Kidney epithelial cell (primary cell): ENCODE data around the gene SYS1. TPM values are rescaled to one million over a fixed set of nuclear protein-coding genes. Genes with fewer than 3 reads are reported as not detected.

ENCODE experiments used
- DNase-seq: peaks from one replicate; pipeline ENCODE4 v3.0.0-alpha.2; 2010; ENCODE audit warnings: low read depth
- H3K27me3 ChIP-seq: 2 replicates; pipeline ENCODE4 v1.6.0; 2011; ENCODE audit warnings: low read length; ENCODE audit not compliant: control insufficient read depth, insufficient read depth
- H3K36me3 ChIP-seq: 2 replicates; pipeline ENCODE4 v1.5.1; 2011; ENCODE audit warnings: low read length; ENCODE audit not compliant: control insufficient read depth, insufficient read depth
- H3K4me3 ChIP-seq: 2 replicates; pipeline ENCODE4 v1.5.1; 2011; ENCODE audit warnings: low read depth, mild to moderate bottlenecking, control low read depth, low read length
- CTCF ChIP-seq: IDR thresholded peaks from 2 replicates; pipeline ENCODE4 v1.5.1; 2011; ENCODE audit warnings: mild to moderate bottlenecking, moderate library complexity, low read length, control low read depth, inconsistent platforms; ENCODE audit not compliant: insufficient read depth, poor library complexity, severe bottlenecking
- total RNA-seq: library from RNA; depleted of rRNA; stranded (reverse); fragments of >200 nt; gene quantifications from 2 replicates; pipeline ENCODE4 v1.2.3, GENCODE V29; 2015

The SYS1 gene
- total RNA-seq, 1 donor from 2014 or later: 54.3 TPM

GRCh38 chr20:45404438-45404837 lies 41.5 kb downstream of the SYS1 start:
- no peaks in the 10 kb centered on the region for H3K27me3 ChIP-seq
- TF ChIP-seq CTCF: no peak
- no peak overlapping the region for H3K4me3 ChIP-seq
- H3K36me3 ChIP-seq: no peaks in the 10 kb centered on the region
- no peak for DNase-seq

DNA sequence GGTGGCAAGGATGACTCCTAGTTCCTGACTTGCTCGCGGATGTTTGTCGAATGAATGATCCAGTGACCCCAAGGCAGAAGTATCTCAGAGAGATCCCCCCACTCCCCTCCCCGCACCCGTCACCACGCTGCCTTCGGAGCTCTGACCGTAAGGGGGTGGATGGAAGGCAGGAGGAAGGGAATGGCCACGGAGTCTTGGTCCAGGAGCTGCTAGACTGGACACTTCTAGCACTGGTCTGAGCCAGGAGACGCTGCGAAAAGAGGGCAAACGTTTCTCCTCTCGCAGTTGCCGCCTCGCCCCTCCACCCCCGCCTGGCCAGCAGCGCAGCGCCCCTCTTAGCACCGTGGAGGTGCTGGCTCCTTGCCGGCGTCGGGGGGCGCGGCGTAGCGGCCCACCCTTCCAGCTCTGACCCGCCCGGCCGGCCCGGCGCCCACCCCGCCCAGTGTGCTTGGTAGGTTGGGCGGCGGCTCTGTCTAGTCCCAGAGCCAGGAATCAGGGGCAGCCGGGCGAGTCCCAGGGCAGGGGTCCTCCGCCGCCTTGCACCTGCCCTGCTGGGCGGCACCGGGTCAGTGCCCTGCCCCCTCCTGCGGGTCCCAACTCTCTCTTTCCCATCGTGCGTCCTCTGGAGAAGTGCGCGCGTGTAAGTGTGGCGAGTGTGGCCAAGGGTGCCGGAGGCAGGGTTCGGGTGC lies 42.8 kb downstream of the SYS1 start:
- Histone ChIP-seq H3K36me3 (no peaks in the 10 kb centered on the region), H3K4me3 (peak overlapping the region; percentile 54), H3K27me3 (no peaks in the 10 kb centered on the region)
- no peak for DNase-seq
- no peak for TF ChIP-seq CTCF

DNA sequence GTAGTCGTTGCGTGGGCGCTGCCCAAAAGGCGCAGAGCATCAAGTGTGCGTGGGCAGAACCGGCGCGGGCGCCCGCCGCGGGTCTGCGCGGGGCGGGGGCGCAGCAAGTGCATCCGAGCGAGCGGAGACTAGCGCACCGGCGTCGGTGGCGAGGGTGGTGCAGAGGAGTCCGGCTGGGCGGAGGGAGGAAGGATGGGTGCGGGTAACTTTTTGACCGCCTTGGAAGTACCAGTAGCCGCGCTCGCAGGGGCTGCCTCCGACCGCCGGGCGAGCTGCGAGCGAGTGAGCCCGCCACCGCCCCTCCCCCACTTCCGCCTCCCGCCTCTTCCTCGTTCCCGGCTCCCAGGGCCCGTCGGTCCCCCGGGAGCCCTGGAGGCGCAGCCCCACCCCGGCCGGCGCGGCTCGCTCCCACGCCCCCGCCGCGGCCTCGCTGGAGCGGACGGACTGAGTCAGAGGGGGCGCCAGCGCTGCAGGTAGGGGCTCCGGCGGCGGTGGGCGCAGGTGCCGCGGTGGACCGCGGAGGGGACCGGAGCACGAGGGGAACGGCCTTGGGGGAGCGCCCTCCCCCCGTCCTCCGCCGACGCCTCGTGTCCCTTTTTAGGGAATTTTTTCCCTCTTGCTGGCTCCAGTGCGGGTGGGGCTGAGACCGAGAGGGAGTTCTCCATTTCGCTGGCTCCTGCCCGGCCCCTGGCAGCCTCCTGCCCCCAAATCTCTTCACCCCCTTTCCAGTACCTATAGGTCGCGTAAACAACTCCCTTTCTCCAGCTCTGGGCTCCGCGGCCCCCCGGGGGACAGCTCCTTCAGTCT lies 43.5 kb downstream of the SYS1 start:
- Histone ChIP-seq H3K4me3 (peak overlapping the region; percentile 54), H3K36me3 (no peaks in the 10 kb centered on the region), H3K27me3 (no peaks in the 10 kb centered on the region)
- TF ChIP-seq CTCF: no peak
- no peak for DNase-seq

DNA sequence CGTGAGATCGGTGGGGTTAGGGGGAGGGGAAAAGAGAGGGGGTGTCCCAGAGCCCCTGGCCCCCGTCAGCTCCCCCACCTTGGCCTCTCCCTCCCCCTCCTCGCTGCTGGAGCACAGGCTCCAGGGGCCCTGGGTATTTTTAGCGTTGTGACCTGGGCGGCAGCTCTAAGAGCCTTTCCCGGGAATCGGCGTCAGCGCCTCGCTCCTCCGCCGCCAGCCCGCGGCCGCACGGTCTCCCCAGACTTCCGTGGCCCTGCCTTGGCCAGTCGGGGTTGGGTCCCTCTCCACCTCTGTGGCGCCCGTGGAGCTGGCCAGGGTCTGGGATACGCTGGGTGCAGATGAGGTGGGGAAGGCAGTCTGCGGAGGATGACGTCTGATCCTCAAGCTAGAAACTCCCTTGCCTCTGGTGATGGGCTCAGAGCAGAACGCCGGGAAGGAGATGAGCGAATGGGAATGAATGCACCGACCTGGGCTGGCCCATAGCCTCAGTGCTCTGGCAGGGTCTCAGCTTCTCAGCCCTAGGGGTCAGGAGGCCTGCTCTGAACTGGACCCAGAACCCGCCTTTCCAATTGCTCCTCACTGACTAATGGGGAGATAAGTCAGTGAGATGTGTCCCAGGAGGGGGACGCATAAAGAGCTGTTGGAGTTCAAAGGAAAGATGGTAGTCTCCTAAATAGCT lies 44.2 kb downstream of the SYS1 start:
- Histone ChIP-seq H3K4me3 (peak overlapping the region; percentile 54), H3K27me3 (no peaks in the 10 kb centered on the region), H3K36me3 (no peaks in the 10 kb centered on the region)
- no peak for TF ChIP-seq CTCF
- no peak for DNase-seq

DNA sequence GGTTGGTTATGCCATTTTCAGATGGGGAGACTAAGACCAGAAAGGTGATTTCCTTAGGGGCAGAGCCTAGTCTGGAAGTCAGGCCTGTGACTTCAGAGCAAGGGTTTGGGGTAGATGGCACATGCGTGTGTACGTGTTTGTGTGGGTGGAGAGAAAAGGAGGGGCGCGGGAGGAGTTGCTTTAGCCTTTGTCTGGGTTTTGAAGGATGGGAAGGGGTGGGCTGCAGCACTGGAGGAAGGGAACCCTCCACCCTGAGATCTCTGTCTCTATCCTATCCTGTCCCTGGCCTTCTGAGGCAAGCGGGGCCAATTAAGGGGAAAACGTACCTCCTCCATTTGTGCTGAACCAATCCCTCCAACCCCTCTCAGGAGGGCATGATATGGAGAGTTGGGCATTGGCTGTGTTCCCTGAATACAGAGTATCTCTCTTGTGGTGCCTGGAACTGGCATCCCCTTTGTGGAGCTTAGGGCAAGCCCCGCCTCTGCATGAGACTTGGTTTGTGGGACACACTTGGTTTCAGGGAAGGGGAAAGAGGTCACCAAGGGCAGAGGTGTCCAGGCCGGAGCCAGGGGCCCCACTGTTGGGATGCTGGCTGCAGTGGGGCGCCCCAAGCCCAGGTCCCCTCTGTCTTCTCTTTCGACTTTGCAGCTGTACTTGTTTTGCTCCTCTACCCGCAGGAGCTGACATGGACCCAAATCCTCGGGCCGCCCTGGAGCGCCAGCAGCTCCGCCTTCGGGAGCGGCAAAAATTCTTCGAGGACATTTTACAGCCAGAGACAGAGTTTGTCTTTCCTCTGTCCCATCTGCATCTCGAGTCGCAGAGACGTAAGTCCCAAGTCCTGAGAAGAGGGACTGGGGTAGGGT lies 45.1 kb downstream of the SYS1 start, which contains the start of gene DBNDD2:
Gene DBNDD2, plus strand, starts transcription at position 507 of the 863 bp plus-strand sequence. Its CDS starts 179 bp downstream, at position 686.
- no peak for TF ChIP-seq CTCF
- peak within 1 kb of the TSS; percentile 54 for H3K4me3 ChIP-seq
- H3K27me3 ChIP-seq: no peaks in the 10 kb centered on the region
- no peaks in the 10 kb centered on the region for H3K36me3 ChIP-seq
- DNase-seq: no peak
